HG02943 (cell line): ENCODE results near the gene XPO6.

Experiments used
- ATAC-seq: cut with Tn5 transposase; IDR thresholded peaks from one replicate; pipeline ENCODE4 v1.9.1; 2021; ENCODE audit warnings: mild to moderate bottlenecking, low read depth, moderate library complexity; ENCODE audit not compliant: unreplicated experiment

Gene XPO6

DNA sequence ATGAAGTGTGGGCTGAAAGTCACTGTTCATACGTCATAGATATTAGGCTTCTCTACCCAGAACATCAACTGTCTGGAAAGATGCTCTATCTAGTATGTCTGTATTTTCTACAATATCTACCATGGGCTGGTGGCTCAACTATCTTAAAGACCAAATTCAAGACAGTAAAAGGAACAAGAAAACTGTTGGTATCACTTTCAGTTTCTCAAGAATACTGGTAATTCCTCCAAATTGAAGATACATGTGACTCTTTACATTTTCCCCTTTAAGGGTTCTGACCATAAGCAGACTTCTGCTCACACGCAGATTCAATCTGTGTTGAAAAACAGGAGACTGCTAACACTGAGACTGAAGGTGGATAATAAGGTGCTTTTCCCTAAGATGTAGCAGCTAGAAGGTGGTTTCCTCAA is 24.2 kb downstream of the XPO6 start:
- ATAC-seq, result no peak

DNA sequence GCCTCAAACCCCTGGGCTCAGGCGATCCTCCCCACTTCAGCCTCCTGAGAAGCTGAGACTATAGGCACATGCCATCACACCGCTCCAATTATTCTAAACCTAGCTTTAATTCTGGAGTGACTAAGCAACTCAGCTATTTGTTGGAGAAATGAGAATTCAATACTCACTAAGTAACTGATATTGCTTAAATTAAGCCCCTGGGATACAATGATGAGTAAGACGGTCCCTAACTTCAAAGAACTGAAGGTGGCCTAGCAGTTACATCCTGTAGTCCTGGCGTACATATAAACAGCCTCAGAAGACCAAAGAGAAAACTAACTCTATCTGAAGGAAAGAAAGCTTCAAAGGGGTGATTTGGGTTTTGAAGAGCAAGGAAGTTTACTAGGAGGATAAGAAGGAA is 25.0 kb downstream of the XPO6 start:
- no peak for ATAC-seq

DNA sequence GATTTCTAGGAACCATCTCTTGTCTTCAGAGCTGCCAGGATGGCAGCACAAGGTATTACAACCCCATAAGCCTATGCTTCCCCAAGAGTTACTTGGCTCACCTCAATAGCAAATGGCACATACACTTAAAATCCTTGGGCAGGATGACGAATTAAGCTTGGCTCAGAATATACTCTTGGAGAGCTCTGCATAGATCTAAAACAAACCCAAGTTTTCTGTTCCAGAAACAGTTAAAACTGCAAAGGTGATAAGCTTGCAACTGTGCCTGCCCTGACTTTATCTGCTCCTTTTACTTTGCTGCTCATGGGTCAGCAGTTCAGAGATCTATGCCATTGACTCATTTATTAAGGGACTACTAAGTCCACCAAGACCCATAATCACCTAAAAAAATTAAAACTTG is 26.1 kb downstream of the XPO6 start:
- no peak for ATAC-seq

DNA sequence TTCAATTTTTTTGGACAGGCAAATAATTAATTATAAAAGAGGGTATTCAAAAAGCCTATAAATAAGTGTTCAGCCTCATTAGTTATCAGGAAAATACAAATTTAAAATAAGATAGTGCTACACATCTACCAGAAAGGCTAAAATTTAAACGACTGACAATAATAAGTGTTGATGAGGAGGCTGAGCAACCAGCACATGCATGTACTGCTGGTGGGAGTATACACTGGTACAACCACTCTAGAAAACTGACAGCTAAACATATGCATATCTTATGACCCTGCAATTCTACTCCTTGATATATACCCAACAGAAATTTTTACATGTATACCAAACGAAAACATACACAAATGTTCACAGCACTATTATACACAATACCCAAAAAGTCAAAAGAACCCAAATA is 27.1 kb downstream of the XPO6 start:
- no peak for ATAC-seq

DNA sequence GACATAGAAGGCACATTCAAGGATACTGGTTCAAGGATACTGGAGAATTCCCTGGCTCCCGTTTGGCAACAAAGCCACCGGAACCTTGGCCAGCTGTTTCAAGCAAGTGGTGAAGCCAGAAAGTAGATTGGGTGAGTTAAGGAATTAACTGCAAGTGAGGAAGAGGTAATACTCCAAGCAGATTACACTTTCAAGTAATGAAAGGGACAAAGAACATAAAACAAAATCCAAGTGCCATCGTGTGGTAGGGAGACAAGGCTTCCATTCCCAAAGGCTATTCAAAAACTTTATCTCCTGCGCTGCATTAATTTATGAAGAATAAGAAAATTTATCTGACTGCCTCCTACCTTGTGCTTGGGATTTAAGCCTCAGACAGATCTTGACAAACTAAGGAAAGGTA is 27.8 kb downstream of the XPO6 start:
- ATAC-seq, result no peak

DNA sequence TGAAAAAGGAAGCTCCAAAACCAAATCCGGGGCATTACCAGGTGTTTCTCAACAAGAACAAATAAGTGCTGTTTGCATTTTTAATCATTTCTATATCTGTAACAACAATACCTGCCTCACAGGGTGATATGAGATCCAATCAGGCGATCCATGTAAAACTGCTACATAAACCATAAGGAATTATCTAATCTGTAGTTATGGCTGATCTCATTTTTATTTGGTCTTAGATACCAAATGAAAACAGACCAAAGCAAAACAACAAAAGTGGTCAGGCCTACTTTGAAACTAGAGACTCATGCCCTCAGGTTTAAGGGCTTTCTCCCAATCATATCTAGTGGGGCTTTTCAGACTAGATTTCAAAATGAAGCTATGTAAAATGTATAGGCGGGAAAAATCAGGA is 28.3 kb downstream of the XPO6 start:
- no peak for ATAC-seq

DNA sequence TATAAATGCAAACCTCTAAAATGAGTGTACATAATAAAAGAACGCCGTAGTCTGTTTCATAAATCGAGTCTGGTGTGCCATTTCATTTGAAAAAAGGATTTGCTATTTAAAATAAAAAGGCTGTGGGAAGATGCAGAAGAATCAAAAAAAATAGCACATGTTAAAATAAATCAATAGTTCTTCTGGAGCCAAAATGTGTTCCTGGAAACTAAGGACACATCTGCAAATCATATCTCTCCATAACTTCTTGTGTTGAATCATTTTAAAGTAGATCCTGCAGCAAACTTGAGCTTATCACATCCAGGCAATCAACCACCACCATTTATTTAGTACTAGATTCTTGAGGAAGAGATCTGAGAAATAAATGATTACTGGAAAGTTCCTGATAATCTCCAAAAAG is 29.0 kb downstream of the XPO6 start:
- no peak for ATAC-seq

DNA sequence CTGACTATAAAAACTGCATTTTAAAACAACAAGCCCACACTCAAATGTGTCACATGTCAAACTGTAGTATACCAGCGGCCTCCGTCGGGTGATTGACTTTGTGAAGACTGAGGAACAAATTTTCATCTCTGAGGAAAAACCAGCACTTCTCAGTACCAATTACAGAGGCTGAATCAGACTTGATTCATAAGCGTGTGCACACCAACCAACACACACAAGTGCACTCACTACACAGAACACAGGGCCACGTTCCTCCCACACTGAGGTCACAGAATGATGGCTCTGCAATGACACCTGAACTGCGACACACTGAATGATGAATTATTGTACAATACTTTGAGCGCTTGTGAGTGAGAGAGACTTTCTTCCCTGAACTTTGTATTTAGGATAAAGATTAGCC is 29.6 kb downstream of the XPO6 start:
- no peak for ATAC-seq

DNA sequence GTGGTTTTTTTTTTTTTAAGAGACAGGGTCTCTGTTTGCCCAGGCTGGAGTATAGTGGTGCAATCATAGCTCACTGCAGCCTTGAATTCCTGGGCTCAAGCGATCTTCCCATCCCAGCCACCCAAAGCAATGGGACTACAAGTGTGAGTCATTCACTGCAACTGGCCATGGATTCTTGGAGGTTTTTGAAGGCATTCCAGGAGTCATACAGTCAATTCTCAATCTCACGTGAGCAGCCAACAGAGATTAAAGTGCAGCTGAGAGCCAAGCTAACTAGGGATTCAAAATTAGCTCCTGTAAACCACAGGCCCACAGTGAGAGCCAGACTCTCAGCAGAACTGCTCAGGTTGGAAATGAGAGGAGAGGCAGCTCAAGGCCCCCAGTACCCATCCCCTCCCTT is 30.2 kb downstream of the XPO6 start:
- ATAC-seq, result no peak

DNA sequence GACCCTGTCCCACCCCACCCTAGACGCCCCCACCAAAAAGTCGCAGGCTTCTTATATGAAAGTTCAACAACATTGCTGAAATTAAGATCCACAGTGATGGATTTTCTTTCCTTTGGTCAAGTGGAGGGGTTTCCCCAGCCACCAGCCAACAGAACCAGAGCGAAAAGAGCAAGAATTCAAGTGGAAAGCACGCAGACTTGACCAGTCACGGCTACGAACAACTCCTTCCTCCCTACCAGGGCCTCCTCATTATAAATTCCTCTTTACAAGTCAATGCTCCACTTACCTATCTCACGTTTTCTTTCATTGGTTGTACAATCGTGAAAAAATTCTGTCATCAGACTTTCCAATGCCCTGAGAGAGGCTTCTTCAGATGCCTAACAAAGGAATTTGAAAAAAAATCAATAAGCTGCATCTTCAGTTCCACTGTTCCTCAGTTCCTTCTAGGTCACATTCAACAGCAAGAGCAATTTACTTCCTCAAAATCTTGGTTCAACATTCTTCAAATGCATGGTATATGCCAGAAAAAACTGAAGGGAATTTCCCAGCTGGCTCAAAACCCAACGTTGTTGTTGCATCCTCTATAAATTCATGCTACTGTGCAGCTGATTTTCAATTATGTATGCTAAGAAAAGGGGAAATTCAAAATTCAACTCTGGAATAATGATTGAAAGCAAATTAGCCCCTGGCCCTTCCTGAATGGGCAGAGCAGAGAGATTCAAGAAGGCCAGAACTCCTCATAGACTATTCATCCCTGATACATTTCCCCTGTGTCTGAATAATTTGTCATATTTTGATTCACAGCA is 30.9 kb downstream of the XPO6 start:
- ATAC-seq, result no peak

DNA sequence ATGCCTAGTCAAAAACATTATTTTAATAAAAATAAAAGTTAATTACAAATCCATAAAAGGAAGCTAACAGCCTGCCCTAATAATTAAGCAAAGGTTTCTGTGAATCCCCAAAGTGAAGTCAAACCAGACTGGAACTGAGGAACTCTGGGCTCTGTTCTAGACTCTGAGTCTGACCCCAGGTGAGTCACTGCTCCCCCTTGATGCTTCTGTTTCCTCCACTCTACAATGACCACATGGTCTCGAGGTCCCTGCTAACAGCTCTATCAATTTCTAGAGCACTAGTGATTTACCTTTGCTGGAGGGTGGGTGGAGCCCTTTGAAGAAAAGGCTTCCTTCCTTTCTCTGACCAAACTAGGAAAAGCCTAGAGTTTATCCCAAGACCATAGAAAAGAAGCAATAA is 32.4 kb downstream of the XPO6 start:
- no peak for ATAC-seq

DNA sequence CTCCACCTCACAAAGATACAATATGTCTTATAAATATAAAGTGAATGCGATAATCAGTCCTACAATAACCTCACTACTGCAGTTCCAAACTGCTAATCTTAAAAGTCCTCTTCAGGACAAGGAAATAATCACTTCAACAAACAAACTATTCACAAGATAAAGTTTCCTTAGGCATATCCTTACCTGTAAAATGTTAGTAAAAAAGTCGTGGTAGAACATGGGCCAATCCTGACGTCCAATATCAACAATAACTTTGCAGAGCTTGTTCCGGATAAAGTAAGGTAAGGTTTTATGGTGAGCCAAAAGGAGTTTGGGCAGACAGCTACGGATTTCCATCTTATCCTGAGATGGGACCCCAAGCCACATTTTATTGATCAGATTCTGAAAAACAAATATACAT is 36.0 kb downstream of the XPO6 start:
- no peak for ATAC-seq

DNA sequence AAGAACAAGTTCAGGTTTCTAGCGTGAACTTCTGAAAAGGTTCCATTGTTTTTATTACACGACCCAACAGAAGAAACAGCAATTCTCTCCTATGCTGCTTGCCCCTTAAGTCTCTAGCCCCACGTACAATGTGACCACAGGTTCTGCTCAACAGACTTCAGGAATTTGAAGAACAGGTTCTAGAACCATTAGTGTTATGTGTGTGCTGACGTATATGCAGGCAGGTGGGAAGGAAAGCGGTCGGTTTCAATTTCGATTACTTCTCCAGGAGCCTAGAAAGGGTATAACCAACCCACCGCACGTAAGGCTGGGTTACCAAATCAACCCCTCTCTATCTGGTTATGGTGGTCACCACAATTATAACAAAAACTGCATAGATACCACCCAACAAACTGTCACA is 39.4 kb downstream of the XPO6 start:
- ATAC-seq, result no peak

DNA sequence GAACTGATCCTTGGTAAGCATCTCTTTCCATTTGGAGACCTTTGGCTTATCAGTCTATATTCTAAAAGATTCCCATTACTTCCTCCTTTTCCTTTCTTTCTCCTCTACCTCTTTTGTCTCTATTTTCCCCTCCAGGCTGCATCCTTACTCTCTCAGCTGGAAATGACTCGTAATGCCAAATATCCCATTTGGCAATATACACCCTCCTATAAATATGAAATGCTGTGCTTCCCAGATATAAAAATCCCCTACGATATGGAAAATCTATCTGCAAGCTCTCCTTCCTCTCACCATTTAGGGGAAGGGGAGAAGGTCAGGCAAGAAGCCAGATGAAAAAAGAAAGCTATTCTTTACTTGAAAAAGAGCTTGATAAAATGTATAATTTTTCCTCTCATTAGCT is 39.9 kb downstream of the XPO6 start:
- ATAC-seq, result no peak

DNA sequence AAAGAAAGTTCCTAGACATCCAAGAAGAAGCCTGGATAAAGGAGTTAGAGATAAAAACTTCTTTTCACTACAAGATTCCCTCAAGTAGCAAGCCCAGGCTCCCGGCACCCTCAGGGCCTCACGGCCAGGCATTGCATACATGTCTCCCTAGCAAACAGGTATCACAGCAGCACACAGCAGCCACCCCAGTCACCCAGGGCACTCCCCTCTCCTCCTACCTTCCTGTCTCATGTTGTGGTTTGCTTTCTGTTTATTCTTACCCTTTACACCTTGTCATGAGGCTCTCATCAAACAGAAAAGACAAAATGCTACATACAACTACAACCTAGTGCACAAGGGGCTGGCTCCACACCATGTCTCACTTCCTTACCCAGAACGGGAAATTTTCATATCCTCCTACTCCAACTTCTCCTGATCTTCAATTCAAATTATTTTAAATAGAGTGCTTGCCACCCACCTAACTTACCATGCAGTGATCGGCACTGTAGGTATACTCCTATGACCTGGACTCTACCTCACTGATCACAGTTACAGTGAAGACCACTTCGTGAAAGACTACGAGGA is 42.7 kb downstream of the XPO6 start:
- no peak for ATAC-seq

DNA sequence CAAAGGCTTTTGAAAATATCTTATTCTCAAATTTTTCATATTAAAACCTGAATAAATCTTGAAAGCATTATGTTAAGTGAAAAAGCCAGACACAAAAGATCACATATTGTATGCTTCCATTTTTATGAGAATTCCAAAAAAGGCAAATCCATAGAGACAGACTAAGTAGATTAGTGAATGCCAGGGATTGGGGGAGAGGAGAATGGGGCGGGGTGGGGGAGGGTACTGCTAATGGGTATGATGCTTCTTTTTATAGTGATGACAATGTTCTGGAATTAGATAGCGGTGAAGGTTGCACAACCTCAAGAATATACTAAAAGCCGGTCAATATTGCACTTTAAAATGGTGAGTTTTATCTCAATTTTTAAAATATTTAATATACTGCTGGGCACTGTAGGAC is 44.0 kb downstream of the XPO6 start:
- ATAC-seq, result no peak

DNA sequence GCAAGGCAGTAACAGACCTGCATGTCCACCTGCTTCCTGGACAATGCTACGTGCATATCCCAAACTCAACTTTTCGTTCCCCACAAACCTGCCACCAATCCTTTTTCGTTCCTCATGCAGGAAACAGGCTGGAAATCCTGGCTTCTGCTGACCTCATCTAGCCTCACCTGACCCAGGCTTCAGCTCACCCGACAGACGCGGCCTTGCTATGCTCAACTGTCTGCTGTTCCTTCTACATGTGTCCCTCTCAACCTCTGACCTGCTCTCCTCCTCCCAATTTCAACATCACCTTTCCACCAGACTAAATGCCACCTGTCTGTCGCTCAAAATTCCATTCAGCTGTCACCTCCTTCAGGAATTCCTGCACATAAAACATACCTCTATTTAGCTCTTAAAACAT is 44.5 kb downstream of the XPO6 start:
- ATAC-seq, result no peak

DNA sequence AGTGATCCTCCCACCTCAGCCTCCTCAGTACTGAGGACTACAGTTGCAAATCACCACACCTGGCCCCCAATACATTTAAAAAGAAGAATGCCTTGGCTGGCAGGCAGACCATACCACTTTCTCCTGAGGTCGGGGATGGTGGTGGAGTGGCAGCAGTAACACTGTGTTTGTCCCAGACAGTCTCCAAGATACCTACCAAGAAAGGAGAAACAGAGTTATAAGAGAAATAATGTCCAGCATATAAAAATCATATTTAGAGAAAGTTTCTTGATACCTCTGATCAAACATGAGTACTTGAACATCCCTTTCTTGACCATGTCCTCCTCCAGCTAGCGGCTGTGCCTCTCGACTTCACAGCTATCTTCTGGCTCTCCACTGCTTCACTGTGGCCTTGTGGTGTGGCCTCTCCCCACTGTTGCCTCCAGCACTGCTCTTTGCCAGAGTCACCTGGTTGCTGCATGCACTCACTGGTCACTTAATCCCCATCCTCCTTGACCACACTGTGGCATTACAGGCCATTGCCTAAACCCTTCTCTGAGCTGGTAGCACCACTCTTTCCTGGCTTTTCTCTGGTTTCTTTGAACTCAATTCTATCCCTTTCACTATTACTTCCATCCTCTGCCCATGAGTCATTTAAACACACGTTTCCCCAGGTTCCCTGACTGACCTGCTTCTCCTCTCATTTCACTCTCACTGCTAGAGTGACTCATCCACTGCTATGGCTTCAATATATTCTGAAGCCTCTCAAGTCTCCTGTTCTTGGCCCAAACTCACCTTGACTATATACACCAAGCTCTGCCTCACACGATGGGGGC is 45.2 kb downstream of the XPO6 start:
- ATAC-seq, result no peak

DNA sequence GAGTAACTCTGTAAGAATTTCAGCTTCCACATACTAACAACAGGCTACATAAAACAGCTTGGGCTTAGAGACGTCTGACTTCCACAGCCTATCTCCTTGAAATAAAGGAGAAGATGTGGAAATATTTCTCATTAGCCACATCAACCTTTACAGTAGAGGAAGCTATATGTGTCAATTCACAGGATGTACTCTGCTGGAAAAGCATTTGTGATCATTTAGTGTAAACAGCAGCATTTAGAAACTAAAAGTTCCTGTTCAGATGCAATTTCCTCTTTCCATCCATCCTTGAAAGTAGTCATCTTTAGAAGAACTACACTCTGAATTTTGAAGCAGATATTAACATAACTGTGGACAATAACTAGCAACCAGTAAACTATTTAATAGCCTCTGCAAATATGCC is 46.2 kb downstream of the XPO6 start:
- no peak for ATAC-seq

DNA sequence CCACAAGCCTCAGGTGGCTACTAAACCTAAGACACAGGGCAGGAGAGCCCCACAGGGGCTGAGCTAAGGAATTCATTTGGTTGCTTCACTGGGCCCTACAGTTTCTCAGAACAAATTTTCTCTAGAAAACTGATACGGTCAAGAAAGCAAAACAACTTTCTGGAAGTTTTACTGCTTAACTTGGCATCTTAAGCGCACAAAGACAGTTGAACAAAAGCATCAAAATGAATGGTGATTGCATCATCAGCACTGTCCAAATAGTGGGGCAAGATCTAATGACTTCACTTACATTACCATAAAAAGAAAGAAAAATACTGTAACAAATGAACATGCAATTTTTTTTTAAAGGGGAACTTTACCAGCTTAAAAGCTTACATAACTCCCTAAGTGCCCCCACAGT is 47.6 kb downstream of the XPO6 start:
- no peak for ATAC-seq

DNA sequence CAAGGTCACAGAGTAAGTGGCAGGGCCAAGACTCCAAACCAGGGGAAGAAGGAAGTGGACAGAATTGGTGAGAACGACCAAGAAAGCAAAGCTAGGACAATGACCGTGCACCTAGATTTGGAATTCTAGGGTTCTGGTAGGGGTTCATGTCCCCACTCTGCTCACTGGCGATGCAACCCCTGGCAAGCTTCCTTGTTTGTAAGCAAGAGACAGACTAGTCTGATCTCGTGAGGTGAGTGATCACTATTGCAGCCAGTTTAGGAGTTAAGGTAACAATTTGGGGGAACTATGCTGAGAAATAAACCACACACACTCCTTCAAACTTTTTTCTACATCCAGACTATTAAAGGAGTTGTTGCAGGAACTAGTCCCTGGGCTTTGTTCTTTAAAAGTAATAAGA is 48.1 kb downstream of the XPO6 start:
- ATAC-seq, result no peak
